B cell (primary cell): ENCODE data around the gene SIRT7. TPM values are rescaled to one million over a fixed set of nuclear protein-coding genes. Genes with fewer than 3 reads are reported as not detected.
A peak's percentile ranks its signal among the peaks of the same experiment; 100 is the strongest.

Experiments used
- ATAC-seq: fragments of 200-7000 bp; cut with Tn5 transposase; one replicate; pipeline ENCODE4 v1.10.0; 2021; ENCODE audit warnings: low read depth, mild to moderate bottlenecking, moderate number of reproducible peaks, moderate library complexity
- CTCF ChIA-PET: fragments of 350-600 bp; sonication (Branson Sonifier 250); formaldehyde crosslinking; loops from one replicate; lab custom pipeline; 2021; ENCODE audit warnings: antibody characterized with exemption, inconsistent platforms; lab: Charles Lee
- POLR2A ChIA-PET: fragments of 350-600 bp; sonication (Branson Sonifier 250); formaldehyde crosslinking; loops from one replicate; lab custom pipeline; 2021; ENCODE audit warnings: antibody characterized with exemption; lab: Charles Lee
- DNase-seq: peaks from one replicate; pipeline ENCODE4 v3.0.0; 2013
- H2AFZ ChIP-seq: 2 replicates; pipeline ENCODE4 v1.6.1; 2012; ENCODE audit warnings: mild to moderate bottlenecking, low read depth, low read length; ENCODE audit not compliant: insufficient read depth, poor library complexity, severe bottlenecking
- H3K27ac ChIP-seq, 2 donors: 1 replicate in 1 of 2; 2 replicates in 1 of 2; pipeline ENCODE4 v1.5.1; 2012 to 2013; ENCODE audit warnings: low read length in 2 of 2, mild to moderate bottlenecking in 2 of 2, moderate library complexity in 1 of 2
- H3K27me3 ChIP-seq, 4 experiments: fragments of 200-600 bp in 1 of 4; sonication (generic) in 1 of 4; replicated peaks in 1 of 4; 1 replicate in 2 of 4; 2 replicates in 2 of 4; pipeline versions ENCODE4 v1.6.1 to v1.7.0; 2013 to 2016; ENCODE audit warnings: low read length in 3 of 4, mild to moderate bottlenecking in 2 of 4, mixed read lengths in 1 of 4, moderate library complexity in 1 of 4; ENCODE audit not compliant: insufficient read depth in 4 of 4, control insufficient read depth in 3 of 4; ENCODE audit errors: control extremely low read depth in 1 of 4
- H3K36me3 ChIP-seq, 2 experiments: replicated peaks in 1 of 2; 1 replicate in 1 of 2; 2 replicates in 1 of 2; pipeline versions ENCODE4 v1.6.1 to v1.7.1; 2013; ENCODE audit warnings: low read length in 1 of 2; ENCODE audit not compliant: insufficient read depth in 2 of 2, control insufficient read depth in 1 of 2; ENCODE audit errors: control extremely low read depth in 1 of 2, extremely low read depth in 1 of 2
- H3K4me1 ChIP-seq, 2 donors: fragments of 200-600 bp in 1 of 2; sonication (generic) in 1 of 2; 1 replicate in 1 of 2; 2 replicates in 1 of 2; pipeline versions ENCODE4 v1.5.1 to v1.6.1; 2013 to 2017; ENCODE audit warnings: low read length in 2 of 2; ENCODE audit not compliant: control insufficient read depth in 2 of 2, insufficient read depth in 2 of 2
- H3K4me2 ChIP-seq: replicated peaks from 2 replicates; pipeline ENCODE3; 2012; ENCODE audit warnings: mild to moderate bottlenecking, low read depth, low read length; ENCODE audit not compliant: poor library complexity, severe bottlenecking
- H3K4me3 ChIP-seq, 5 experiments: fragments of 200-600 bp in 1 of 5; sonication (generic) in 1 of 5; 1 replicate in 3 of 5; 2 replicates in 2 of 5; pipeline versions ENCODE4 v1.5.1 to v1.7.0; 2011 to 2016; ENCODE audit warnings: low read length in 4 of 5, mild to moderate bottlenecking in 4 of 5, low read depth in 2 of 5, control low read depth in 1 of 5, moderate library complexity in 1 of 5; ENCODE audit not compliant: insufficient read depth in 1 of 5; ENCODE audit errors: control extremely low read depth in 1 of 5, extremely low read depth in 1 of 5
- H3K79me2 ChIP-seq: fragments of 200-600 bp; sonication (generic); one replicate; pipeline ENCODE4 v1.6.0; 2016; ENCODE audit warnings: low read length; ENCODE audit not compliant: control insufficient read depth, insufficient read depth
- H3K9ac ChIP-seq: fragments of 200-600 bp; sonication (generic); 2 replicates; pipeline ENCODE4 v1.6.1; 2017; ENCODE audit warnings: mild to moderate bottlenecking, low read length, moderate library complexity
- H3K9me3 ChIP-seq, 3 donors: one replicate each; pipeline versions ENCODE4 v1.6.1 to v1.7.1; 2013; ENCODE audit warnings: low read length in 2 of 3; ENCODE audit not compliant: control insufficient read depth in 2 of 3, insufficient read depth in 1 of 3; ENCODE audit errors: control extremely low read depth in 1 of 3
- H4K20me1 ChIP-seq: 2 replicates; pipeline ENCODE4 v1.6.0; 2012; ENCODE audit warnings: mild to moderate bottlenecking, low read length; ENCODE audit not compliant: insufficient read depth, control insufficient read depth, poor library complexity, severe bottlenecking
- H3K27ac Mint-ChIP-seq: one replicate; pipeline ENCODE4 v1.8.0; 2021; ENCODE audit warnings: mixed read lengths
- H3K27me3 Mint-ChIP-seq: one replicate; pipeline ENCODE4 v1.8.0; 2021; ENCODE audit warnings: mixed read lengths
- H3K4me1 Mint-ChIP-seq: one replicate; pipeline ENCODE4 v1.8.0; 2021; ENCODE audit warnings: mixed read lengths
- H3K4me3 Mint-ChIP-seq: one replicate; pipeline ENCODE4 v1.8.0; 2021; ENCODE audit warnings: mixed read lengths
- H3K9me3 Mint-ChIP-seq: one replicate; pipeline ENCODE4 v1.8.0; 2022; ENCODE audit warnings: mixed read lengths; ENCODE audit not compliant: insufficient read depth
- CTCF ChIP-seq: fragments of 200-600 bp; IDR thresholded peaks from one replicate; pipeline ENCODE4 v1.8.0; 2022; ENCODE audit warnings: antibody characterized with exemption, mild to moderate bottlenecking
- EZH2 ChIP-seq: IDR thresholded peaks from 2 replicates; pipeline ENCODE4 v1.6.1; 2012; ENCODE audit warnings: borderline replicate concordance, low read depth, mild to moderate bottlenecking, moderate library complexity, low read length; ENCODE audit not compliant: insufficient read depth, poor library complexity, severe bottlenecking
- WGBS: methylation state at CpG from one replicate; pipeline ENCODE4 v1.1.5; 2013; ENCODE audit warnings: missing lambda C conversion rate; ENCODE audit not compliant: insufficient coverage; 5-methylcytosine and 5-hydroxymethylcytosine counted together
- intact Hi-C: fragments of 100-400 bp; cut with micrococcal nuclease; formaldehyde crosslinking; loops from one replicate; pipeline ENCODE4 v1.10.0; 2022
- polyA plus RNA-seq: library from polyadenylated mRNA; depleted of rRNA; stranded (reverse); fragments of >200 nt; gene quantifications from 2 replicates; pipeline ENCODE4 v1.2.3, GENCODE V29; 2012
- total RNA-seq, 2 donors: library from RNA; stranded (reverse); fragments of 120-200 nt in 1 of 2; gene quantifications; 1 replicate in 1 of 2; 2 replicates in 1 of 2; pipeline versions ENCODE4 v1.2.3 to v1.2.4, GENCODE V29; 2013 to 2022

Gene SIRT7
- total and polyA plus RNA-seq, 2 donors (not counting 1 experiment from before 2014, with no cell fraction given): 77.2 to 82.7 TPM

DNA sequence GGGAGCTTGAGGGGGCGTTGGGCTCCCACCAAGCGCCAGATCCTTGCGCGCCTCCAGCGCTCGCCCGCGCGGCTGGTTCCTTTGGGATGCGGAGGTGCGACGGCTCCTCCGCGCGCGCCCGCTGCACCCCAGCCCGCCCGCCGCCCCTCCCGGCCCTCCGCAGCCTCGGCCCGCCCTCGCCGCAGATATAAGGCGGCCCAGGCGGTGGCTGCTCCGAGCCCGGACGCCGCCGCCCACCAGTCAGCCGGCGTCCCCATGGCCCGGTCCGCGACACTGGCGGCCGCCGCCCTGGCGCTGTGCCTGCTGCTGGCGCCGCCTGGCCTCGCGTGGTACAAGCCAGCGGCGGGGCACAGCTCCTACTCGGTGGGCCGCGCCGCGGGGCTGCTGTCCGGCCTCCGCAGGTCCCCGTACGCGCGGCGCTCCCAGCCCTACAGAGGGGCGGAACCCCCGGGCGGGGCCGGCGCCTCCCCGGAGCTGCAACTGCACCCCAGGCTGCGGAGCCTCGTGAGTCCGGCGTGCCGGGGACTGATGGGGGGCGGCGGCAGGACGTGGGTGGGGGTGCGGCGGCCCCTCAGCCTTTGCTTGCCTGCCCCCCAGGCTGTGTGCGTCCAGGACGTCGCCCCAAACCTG lies 15.8 kb downstream of the SIRT7 start, which contains the start of gene NPB:
TSS of gene NPB (plus strand) at position 216 of the 630 bp plus-strand sequence. CDS start at position 256, 40 bp downstream.
- peaks cover 6 to 15% of the 10 kb centered on the region in 2 donors for H3K4me1 ChIP-seq
- ChIA-PET CTCF (no interaction called here), POLR2A (interaction anchor here (0.6 kb wide), 1 partner anchor 19 kb away, joined by 4 read pairs; no protein-coding TSS in a partner anchor)
- intact Hi-C loops: no loop called here
- DNase-seq (no peak), ATAC-seq (peak; percentile 39)
- Mint-ChIP-seq H3K27me3 (peaks cover 7% of the 10 kb centered on the region), H3K9me3 (no peaks in the 10 kb centered on the region), H3K4me3 (peak within 1 kb of the TSS; percentile 36), H3K27ac (no peak within 1 kb of the TSS), H3K4me1 (peaks cover 5% of the 10 kb centered on the region)
- peak within 1 kb of the TSS; percentile 26 for H3K9ac ChIP-seq
- H3K4me2 ChIP-seq: peak within 1 kb of the TSS; percentile 65
- peaks cover 0 to 45% of the 10 kb centered on the region in 2 experiments for H3K36me3 ChIP-seq
- TF ChIP-seq EZH2: no peak
- TF ChIP-seq CTCF: no peak
- H3K9me3 ChIP-seq: no peaks in the 10 kb centered on the region
- H3K79me2 ChIP-seq: peaks cover 3% of the 10 kb centered on the region
- H4K20me1 ChIP-seq: no peaks in the 10 kb centered on the region
- no peak within 1 kb of the TSS for H2AFZ ChIP-seq
- 3% methylated on average over 79 of the region's 79 CpGs for WGBS
- H3K27me3 ChIP-seq: peaks cover 0 to 20% (median 7%) of the 10 kb centered on the region in 4 experiments
- H3K4me3 ChIP-seq: peak within 1 kb of the TSS in 1 of 5 experiments; percentile 9
- no peak within 1 kb of the TSS for H3K27ac ChIP-seq
